H1 (cell line): ENCODE results near the gene TBC1D12. TPM values are rescaled to one million over a fixed set of nuclear protein-coding genes. Genes with fewer than 3 reads are reported as not detected.

ENCODE experiments used
- ATF2 ChIP-seq: IDR thresholded peaks from 2 replicates; pipeline ENCODE4 v1.6.1; 2012; ENCODE audit warnings: low read length, inconsistent platforms
- EZH2 ChIP-seq: fragments of 200-600 bp; sonication (generic); IDR thresholded peaks from 2 replicates; pipeline ENCODE4 v1.7.1; 2012; ENCODE audit warnings: low read depth, mild to moderate bottlenecking, moderate library complexity, low read length, inconsistent platforms; ENCODE audit not compliant: severe bottlenecking
- polyA plus RNA-seq, 7 experiments: library from polyadenylated mRNA; depleted of rRNA in 3 of 7; stranded (reverse) in 5 of 7; unstranded in 2 of 7; fragments of >200 nt in 5 of 7; fragments of 200-250 nt in 2 of 7; gene quantifications; 1 replicate in 5 of 7; 2 replicates in 1 of 7; 4 replicates in 1 of 7; pipeline versions ENCODE4 v1.2.1 to v1.2.3, GENCODE V29; 2011 to 2013; ENCODE audit warnings: missing spikeins in 2 of 7, mixed read lengths in 2 of 7
- total RNA-seq: library from RNA; stranded (reverse); fragmentation: NEBNext Ultra II Directional; extraction: Animal tissue kit (Norgen Biotek cat#: 25700); gene quantifications from 2 replicates; pipeline ENCODE4 v1.2.1, GENCODE V29; 2021

Gene TBC1D12
- total and polyA plus RNA-seq, 2 of the 8 experiments (the other 6 are each of a cell fraction or from before 2014, with no cell fraction given) = 1.1 to 3.2 TPM

- TF ChIP-seq ATF2 (no peak), EZH2 (no peak)
Measured at GRCh38 chr10:94362360-94363250, 39.7 kb upstream of the TBC1D12 start, which contains the start of gene NOC3L (continued).
